Panc1 (cell line): ENCODE measurements around the gene SCD5. TPM values are rescaled to one million over a fixed set of nuclear protein-coding genes. Genes with fewer than 3 reads are reported as not detected.

Source experiments
- ATAC-seq: fragments of 200-7000 bp; cut with Tn5 transposase; 2 replicates; pipeline ENCODE4 v1.9.1; 2020; ENCODE audit warnings: mild to moderate bottlenecking, moderate library complexity
- BruUV-seq: library from RNA; stranded (reverse); fragments of 400-500 nt; replicated peaks from 2 replicates; lab custom pipeline; 2021; lab: Mats Ljungman, UMichigan
- CTCF ChIA-PET: fragments of 300-600 bp; sonication (Branson Sonifier 250); formaldehyde crosslinking; loops from one replicate; lab custom pipeline; 2022; ENCODE audit warnings: antibody characterized with exemption; lab: Charles Lee
- POLR2A ChIA-PET: fragments of 300-600 bp; sonication (Branson Sonifier 250); formaldehyde crosslinking; loops from one replicate; lab custom pipeline; 2022; ENCODE audit warnings: antibody characterized with exemption; lab: Charles Lee
- DNase-seq: peaks from one replicate; pipeline ENCODE4 v3.0.0-alpha.2; 2010; ENCODE audit warnings: low read depth, low spot score
- H3K27ac ChIP-seq: 2 replicates; pipeline ENCODE4 v1.5.1; 2011; ENCODE audit warnings: mild to moderate bottlenecking, low read length, inconsistent platforms
- H3K27me3 ChIP-seq: fragments of 200-500 bp; sonication (Bioruptor generic); 2 replicates; pipeline ENCODE4 v1.6.0; 2014; ENCODE audit warnings: low read length, inconsistent platforms; ENCODE audit not compliant: control insufficient read depth, insufficient read depth
- H3K36me3 ChIP-seq: fragments of 200-500 bp; sonication (Bioruptor generic); 2 replicates; pipeline ENCODE4 v1.5.1; 2014; ENCODE audit warnings: inconsistent platforms, mild to moderate bottlenecking, low read length, moderate library complexity; ENCODE audit not compliant: control insufficient read depth, insufficient read depth
- H3K4me1 ChIP-seq: 2 replicates; pipeline ENCODE4 v1.5.1; 2011; ENCODE audit warnings: inconsistent platforms, mild to moderate bottlenecking, low read length, moderate library complexity; ENCODE audit not compliant: control insufficient read depth, insufficient read depth
- H3K4me3 ChIP-seq, 2 experiments: 2 replicates each; pipeline ENCODE4 v1.5.1; 2011 to 2012; ENCODE audit warnings: low read depth in 2 of 2, low read length in 2 of 2, mild to moderate bottlenecking in 2 of 2, inconsistent platforms in 1 of 2, moderate library complexity in 1 of 2
- H3K9me3 ChIP-seq: fragments of 200-500 bp; sonication (Bioruptor generic); 2 replicates; pipeline ENCODE4 v1.5.1; 2014; ENCODE audit warnings: low read depth, mild to moderate bottlenecking, inconsistent platforms, low read length, moderate library complexity; ENCODE audit not compliant: control insufficient read depth, insufficient read depth
- POLR2AphosphoS5 ChIP-seq: IDR thresholded peaks from 2 replicates; pipeline ENCODE4 v1.6.1; 2012; ENCODE audit warnings: mild to moderate bottlenecking, low read depth, low read length, moderate library complexity
- REST ChIP-seq, 2 experiments: IDR thresholded peaks; 2 replicates each; pipeline ENCODE4 v1.6.1; 2011 to 2012; ENCODE audit warnings: low read depth in 2 of 2, control low read depth in 1 of 2, low read length in 1 of 2, mild to moderate bottlenecking in 1 of 2, moderate library complexity in 1 of 2; ENCODE audit not compliant: insufficient read depth in 1 of 2
- SIN3A ChIP-seq: IDR thresholded peaks from 2 replicates; pipeline ENCODE4 v1.6.1; 2012; ENCODE audit warnings: low read depth, mild to moderate bottlenecking, low read length, moderate library complexity, borderline replicate concordance; ENCODE audit not compliant: insufficient read depth
- TCF7L2 ChIP-seq: IDR thresholded peaks from 2 replicates; pipeline ENCODE4 v1.6.1; 2011; ENCODE audit warnings: mild to moderate bottlenecking, low read depth, low read length, inconsistent platforms
- in situ Hi-C: cut with HindIII; loops from 2 replicates; pipeline ENCODE4 v1.10.0; 2016; ENCODE audit warnings: low sequenced_read_pairs, low pct_unique_long_range_greater_than_20kb
- intact Hi-C: fragments of 100-400 bp; cut with micrococcal nuclease; formaldehyde crosslinking; loops from one replicate; pipeline ENCODE4 v1.10.0; 2022; ENCODE audit not compliant: unreplicated experiment
- total RNA-seq: library from RNA; stranded (reverse); gene quantifications from one replicate; pipeline ENCODE4 v1.2.1, GENCODE V29; 2021; ENCODE audit not compliant: unreplicated experiment
- TF ChIP-seq, protein P1 (sequence below): fragments of 450-650 bp; IDR thresholded peaks from 2 replicates; pipeline ENCODE4 v1.5.1; 2017; ENCODE audit warnings: mild to moderate bottlenecking

SCD5 gene
- total RNA-seq, 1 experiment from 2014 or later: 2.0 TPM

GRCh38 chr4:82611527-82611926, 187.1 kb downstream of the SCD5 start:
- no peak overlapping the region for H3K4me3 ChIP-seq
- no peaks in the 10 kb centered on the region for H3K27me3 ChIP-seq
- POLR2A ChIA-PET: no interaction called here
- in situ Hi-C loops (no loop called here), intact Hi-C loops (no loop called here)
- H3K9me3 ChIP-seq: no peaks in the 10 kb centered on the region
- TF ChIP-seq TCF7L2 (no peak), POLR2AphosphoS5 (no peak), REST (IDR thresholded peaks at IDR 0.05; ENCODE audit: insufficient read depth in 1 of 2, low read depth in 2 of 2, low read length in 1 of 2) (no peak), SIN3A (no peak)
- TF ChIP-seq, protein P1, sequence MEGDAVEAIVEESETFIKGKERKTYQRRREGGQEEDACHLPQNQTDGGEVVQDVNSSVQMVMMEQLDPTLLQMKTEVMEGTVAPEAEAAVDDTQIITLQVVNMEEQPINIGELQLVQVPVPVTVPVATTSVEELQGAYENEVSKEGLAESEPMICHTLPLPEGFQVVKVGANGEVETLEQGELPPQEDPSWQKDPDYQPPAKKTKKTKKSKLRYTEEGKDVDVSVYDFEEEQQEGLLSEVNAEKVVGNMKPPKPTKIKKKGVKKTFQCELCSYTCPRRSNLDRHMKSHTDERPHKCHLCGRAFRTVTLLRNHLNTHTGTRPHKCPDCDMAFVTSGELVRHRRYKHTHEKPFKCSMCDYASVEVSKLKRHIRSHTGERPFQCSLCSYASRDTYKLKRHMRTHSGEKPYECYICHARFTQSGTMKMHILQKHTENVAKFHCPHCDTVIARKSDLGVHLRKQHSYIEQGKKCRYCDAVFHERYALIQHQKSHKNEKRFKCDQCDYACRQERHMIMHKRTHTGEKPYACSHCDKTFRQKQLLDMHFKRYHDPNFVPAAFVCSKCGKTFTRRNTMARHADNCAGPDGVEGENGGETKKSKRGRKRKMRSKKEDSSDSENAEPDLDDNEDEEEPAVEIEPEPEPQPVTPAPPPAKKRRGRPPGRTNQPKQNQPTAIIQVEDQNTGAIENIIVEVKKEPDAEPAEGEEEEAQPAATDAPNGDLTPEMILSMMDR: no peak
- CTCF ChIA-PET: no interaction called here
- ATAC-seq: no peak
- H3K36me3 ChIP-seq: no peaks in the 10 kb centered on the region
- no peaks in the 10 kb centered on the region for H3K4me1 ChIP-seq
- BruUV-seq: no TSS peak
- no peak for DNase-seq
- no peak overlapping the region for H3K27ac ChIP-seq

DNA sequence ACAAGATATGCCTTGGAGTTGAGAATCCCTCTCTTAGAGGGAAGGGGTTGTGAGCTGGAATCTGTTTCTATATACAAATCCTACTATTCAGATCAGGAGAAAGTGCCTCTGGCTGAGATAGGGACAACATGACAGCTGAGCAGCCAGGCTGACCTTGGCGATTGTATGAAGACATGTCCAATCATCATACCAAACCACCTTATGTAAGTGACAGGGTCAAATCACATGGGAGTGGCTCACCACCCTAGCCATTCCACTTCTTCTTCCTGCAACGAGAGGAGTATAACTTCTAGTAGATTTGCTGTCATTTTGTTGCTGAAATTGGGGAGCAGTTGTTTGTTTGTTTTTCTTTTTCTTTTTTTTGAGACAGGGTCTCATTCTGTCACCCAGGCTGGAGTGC, 188.6 kb downstream of the SCD5 start:
- H3K36me3 ChIP-seq: no peaks in the 10 kb centered on the region
- ATAC-seq (no peak), DNase-seq (no peak)
- H3K27ac ChIP-seq: no peak overlapping the region
- in situ Hi-C loops (no loop called here), intact Hi-C loops (no loop called here)
- no peaks in the 10 kb centered on the region for H3K27me3 ChIP-seq
- no peaks in the 10 kb centered on the region for H3K9me3 ChIP-seq
- CTCF ChIA-PET: no interaction called here
- no peak for TF ChIP-seq TCF7L2
- POLR2A ChIA-PET: no interaction called here
- no peak overlapping the region for H3K4me3 ChIP-seq
- H3K4me1 ChIP-seq: no peaks in the 10 kb centered on the region
- BruUV-seq: no TSS peak

DNA sequence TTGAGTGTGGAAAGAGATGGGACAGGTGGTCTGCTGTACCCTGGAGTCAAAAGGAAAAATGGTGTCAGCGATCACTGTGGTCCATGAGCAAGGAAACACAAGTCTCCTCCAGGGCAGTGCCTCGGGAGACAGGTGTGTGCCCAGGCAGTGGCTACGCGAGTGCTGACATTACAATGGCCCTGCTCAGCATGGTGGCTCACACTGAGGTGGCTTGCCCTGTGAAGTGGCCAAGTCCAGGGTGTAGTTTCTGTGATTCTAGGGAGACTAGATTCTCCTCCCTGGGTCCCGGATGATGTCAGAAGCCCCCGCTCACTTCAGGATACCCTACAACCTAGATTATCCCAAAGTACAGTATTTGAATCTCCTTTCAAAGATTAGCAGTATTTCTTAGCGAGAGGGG, 192.0 kb downstream of the SCD5 start:
- TF ChIP-seq TCF7L2 (no peak), REST (IDR thresholded peaks at IDR 0.05; ENCODE audit: insufficient read depth in 1 of 2, low read depth in 2 of 2, low read length in 1 of 2) (no peak), SIN3A (no peak), POLR2AphosphoS5 (no peak)
- TF ChIP-seq, protein P1: no peak
- CTCF ChIA-PET: no interaction called here
- in situ Hi-C loops: no loop called here

More for the DNA sequence above, 192.0 kb downstream of the SCD5 start:
- Histone ChIP-seq H3K4me1 (no peaks in the 10 kb centered on the region), H3K4me3 (no peak overlapping the region), H3K36me3 (no peaks in the 10 kb centered on the region), H3K9me3 (no peaks in the 10 kb centered on the region), H3K27me3 (no peaks in the 10 kb centered on the region), H3K27ac (no peak overlapping the region)
- no peak for DNase-seq
- no peak for ATAC-seq
- no TSS peak for BruUV-seq
- POLR2A ChIA-PET: no interaction called here
- intact Hi-C loops: no loop called here
